Measurements from ENCODE around the gene ZNF789. TPM values are rescaled to one million over a fixed set of nuclear protein-coding genes. Genes with fewer than 3 reads are reported as not detected.

ZNF789 gene
- total and polyA plus RNA-seq, 10 of the 15 experiments (the other 5 are each of a cell fraction or from before 2014, with no cell fraction given) = 5.6 to 44.6 (median 21.3) TPM

GRCh38 chr7:99456288-99456687, 16.4 kb upstream of the ZNF789 start (continued):
- TF ChIP-seq IRF5 (IDR thresholded peaks at IDR 0.05; ENCODE audit: borderline replicate concordance) (no peak), SRF (IDR thresholded peaks at IDR 0.05; ENCODE audit: low read depth in 2 of 2, low read length in 2 of 2) (no peak), SREBF2 (IDR thresholded peaks at IDR 0.05; ENCODE audit: low read length) (no peak), ATF3 (IDR thresholded peaks at IDR 0.05; ENCODE audit: borderline replicate concordance, extremely low read depth, low read depth, low read length) (no peak), PML (IDR thresholded peaks at IDR 0.05; ENCODE audit: low read length) (no peak), HDGF (IDR thresholded peaks at IDR 0.05) (no peak), ASH2L (IDR thresholded peaks at IDR 0.05; ENCODE audit: borderline replicate concordance, low read depth) (no peak)
- TF ChIP-seq, protein P1, sequence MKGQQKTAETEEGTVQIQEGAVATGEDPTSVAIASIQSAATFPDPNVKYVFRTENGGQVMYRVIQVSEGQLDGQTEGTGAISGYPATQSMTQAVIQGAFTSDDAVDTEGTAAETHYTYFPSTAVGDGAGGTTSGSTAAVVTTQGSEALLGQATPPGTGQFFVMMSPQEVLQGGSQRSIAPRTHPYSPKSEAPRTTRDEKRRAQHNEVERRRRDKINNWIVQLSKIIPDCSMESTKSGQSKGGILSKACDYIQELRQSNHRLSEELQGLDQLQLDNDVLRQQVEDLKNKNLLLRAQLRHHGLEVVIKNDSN (IDR thresholded peaks at IDR 0.05; ENCODE audit: borderline replicate concordance, extremely low read length, insufficient read depth, low read depth, low read length) = no peak
- TF ChIP-seq, protein P2, sequence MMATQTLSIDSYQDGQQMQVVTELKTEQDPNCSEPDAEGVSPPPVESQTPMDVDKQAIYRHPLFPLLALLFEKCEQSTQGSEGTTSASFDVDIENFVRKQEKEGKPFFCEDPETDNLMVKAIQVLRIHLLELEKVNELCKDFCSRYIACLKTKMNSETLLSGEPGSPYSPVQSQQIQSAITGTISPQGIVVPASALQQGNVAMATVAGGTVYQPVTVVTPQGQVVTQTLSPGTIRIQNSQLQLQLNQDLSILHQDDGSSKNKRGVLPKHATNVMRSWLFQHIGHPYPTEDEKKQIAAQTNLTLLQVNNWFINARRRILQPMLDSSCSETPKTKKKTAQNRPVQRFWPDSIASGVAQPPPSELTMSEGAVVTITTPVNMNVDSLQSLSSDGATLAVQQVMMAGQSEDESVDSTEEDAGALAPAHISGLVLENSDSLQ (IDR thresholded peaks at IDR 0.05) = no peak
